Ovary (tissue), 3 donors: Measurements from ENCODE around the gene HIVEP3.

Experiments used
- CTCF ChIP-seq, 3 donors: fragments of 450-650 bp in 2 of 3; fragments of 200-600 bp in 1 of 3; IDR thresholded peaks; one replicate each; pipeline versions ENCODE4 v1.5.1 to v1.8.0; 2016 to 2022; ENCODE audit warnings: antibody characterized with exemption in 3 of 3, mild to moderate bottlenecking in 1 of 3
- POLR2A ChIP-seq: fragments of 450-650 bp; IDR thresholded peaks from one replicate; pipeline ENCODE4 v1.6.1; 2017; ENCODE audit warnings: antibody characterized with exemption, mild to moderate bottlenecking, moderate library complexity
- donor health status: DM: no; HTN: no; CAD: no.

- no peak for TF ChIP-seq CTCF (IDR thresholded peaks at IDR 0.05)
- no peak for TF ChIP-seq POLR2A
These were observed 310.5 kb downstream of the HIVEP3 start for GRCh38 chr1:41608211-41608610.
